Glutamatergic neuron (in vitro differentiated cells): ENCODE measurements around the gene TNS3. TPM values are rescaled to one million over a fixed set of nuclear protein-coding genes. Genes with fewer than 3 reads are reported as not detected.

Experiments
- DNase-seq: peaks from one replicate; pipeline ENCODE4 v3.0.0; 2022
- H3K27ac Mint-ChIP-seq: one replicate; pipeline ENCODE4 v1.8.0; 2020; ENCODE audit warnings: mild to moderate bottlenecking, mixed read lengths, inconsistent platforms; ENCODE audit not compliant: unreplicated experiment
- H3K27me3 Mint-ChIP-seq: one replicate; pipeline ENCODE4 v1.8.0; 2020; ENCODE audit warnings: mild to moderate bottlenecking, moderate library complexity, mixed read lengths, inconsistent platforms; ENCODE audit not compliant: unreplicated experiment
- H3K36me3 Mint-ChIP-seq: one replicate; pipeline ENCODE4 v1.8.0; 2020; ENCODE audit warnings: mild to moderate bottlenecking, mixed read lengths, inconsistent platforms; ENCODE audit not compliant: unreplicated experiment
- H3K4me1 Mint-ChIP-seq: one replicate; pipeline ENCODE4 v1.8.0; 2020; ENCODE audit warnings: mild to moderate bottlenecking, low read depth, mixed read lengths, inconsistent platforms; ENCODE audit not compliant: unreplicated experiment
- H3K4me3 Mint-ChIP-seq: one replicate; pipeline ENCODE4 v1.8.0; 2020; ENCODE audit warnings: mild to moderate bottlenecking, mixed read lengths, inconsistent platforms; ENCODE audit not compliant: unreplicated experiment
- H3K9me3 Mint-ChIP-seq: one replicate; pipeline ENCODE4 v1.8.0; 2020; ENCODE audit warnings: mild to moderate bottlenecking, moderate library complexity, mixed read lengths, inconsistent platforms; ENCODE audit not compliant: unreplicated experiment
- CTCF ChIP-seq: fragments of 200-600 bp; sonication (generic); IDR thresholded peaks from one replicate; pipeline ENCODE4 v1.5.0; 2021; ENCODE audit not compliant: partially characterized antibody, unreplicated experiment
- total RNA-seq: library from RNA; stranded (reverse); fragmentation: NEBNext Ultra II Directional; extraction: Animal tissue kit (Norgen Biotek cat#: 25700); gene quantifications from one replicate; pipeline ENCODE4 v1.2.1, GENCODE V29; 2021; ENCODE audit not compliant: unreplicated experiment

Gene TNS3
- total RNA-seq, 1 donor from 2014 or later: 3.8 TPM

- H3K4me3 Mint-ChIP-seq: no peak overlapping the region
- peaks cover 5% of the 10 kb centered on the region for H3K9me3 Mint-ChIP-seq
- peaks cover 10% of the 10 kb centered on the region for H3K4me1 Mint-ChIP-seq
- TF ChIP-seq CTCF: no peak
- peaks cover 5% of the 10 kb centered on the region for H3K27me3 Mint-ChIP-seq
- no peaks in the 10 kb centered on the region for H3K36me3 Mint-ChIP-seq
- H3K27ac Mint-ChIP-seq: no peak overlapping the region
- DNase-seq: no peak
Measured at GRCh38 chr7:47549397-47549796, 32.5 kb downstream of the TNS3 start.

GRCh38 chr7:47548546-47548945, 33.4 kb downstream of the TNS3 start:
- no peak for DNase-seq
- Mint-ChIP-seq H3K4me1 (peaks cover 19% of the 10 kb centered on the region), H3K36me3 (no peaks in the 10 kb centered on the region), H3K9me3 (peaks cover 8% of the 10 kb centered on the region), H3K4me3 (no peak overlapping the region), H3K27me3 (peaks cover 5% of the 10 kb centered on the region), H3K27ac (no peak overlapping the region)
- no peak for TF ChIP-seq CTCF

- Mint-ChIP-seq H3K4me3 (no peak overlapping the region), H3K27ac (no peak overlapping the region), H3K36me3 (no peaks in the 10 kb centered on the region), H3K4me1 (peaks cover 18% of the 10 kb centered on the region), H3K27me3 (peaks cover 10% of the 10 kb centered on the region), H3K9me3 (peaks cover 8% of the 10 kb centered on the region)
- no peak for TF ChIP-seq CTCF
- DNase-seq: no peak
Measured at GRCh38 chr7:47546733-47547494, 35.0 kb downstream of the TNS3 start.

GRCh38 chr7:47546171-47546570, 35.7 kb downstream of the TNS3 start:
- Mint-ChIP-seq H3K4me3 (no peak overlapping the region), H3K36me3 (no peaks in the 10 kb centered on the region), H3K27me3 (peaks cover 13% of the 10 kb centered on the region), H3K9me3 (peaks cover 10% of the 10 kb centered on the region), H3K27ac (no peak overlapping the region), H3K4me1 (peaks cover 18% of the 10 kb centered on the region)
- DNase-seq: no peak
- no peak for TF ChIP-seq CTCF

GRCh38 chr7:47544416-47544815, 37.5 kb downstream of the TNS3 start:
- H3K27ac Mint-ChIP-seq: no peak overlapping the region
- no peak for DNase-seq
- peak overlapping the region; percentile 30 for H3K4me3 Mint-ChIP-seq
- peaks cover 5% of the 10 kb centered on the region for H3K9me3 Mint-ChIP-seq
- H3K4me1 Mint-ChIP-seq: peaks cover 23% of the 10 kb centered on the region
- H3K27me3 Mint-ChIP-seq: peaks cover 23% of the 10 kb centered on the region
- peaks cover 5% of the 10 kb centered on the region for H3K36me3 Mint-ChIP-seq
- TF ChIP-seq CTCF: no peak
